Measurements from ENCODE around the gene NBPF3.
A peak's percentile ranks its signal among the peaks of the same experiment; 100 is the strongest.

The NBPF3 gene

DNA sequence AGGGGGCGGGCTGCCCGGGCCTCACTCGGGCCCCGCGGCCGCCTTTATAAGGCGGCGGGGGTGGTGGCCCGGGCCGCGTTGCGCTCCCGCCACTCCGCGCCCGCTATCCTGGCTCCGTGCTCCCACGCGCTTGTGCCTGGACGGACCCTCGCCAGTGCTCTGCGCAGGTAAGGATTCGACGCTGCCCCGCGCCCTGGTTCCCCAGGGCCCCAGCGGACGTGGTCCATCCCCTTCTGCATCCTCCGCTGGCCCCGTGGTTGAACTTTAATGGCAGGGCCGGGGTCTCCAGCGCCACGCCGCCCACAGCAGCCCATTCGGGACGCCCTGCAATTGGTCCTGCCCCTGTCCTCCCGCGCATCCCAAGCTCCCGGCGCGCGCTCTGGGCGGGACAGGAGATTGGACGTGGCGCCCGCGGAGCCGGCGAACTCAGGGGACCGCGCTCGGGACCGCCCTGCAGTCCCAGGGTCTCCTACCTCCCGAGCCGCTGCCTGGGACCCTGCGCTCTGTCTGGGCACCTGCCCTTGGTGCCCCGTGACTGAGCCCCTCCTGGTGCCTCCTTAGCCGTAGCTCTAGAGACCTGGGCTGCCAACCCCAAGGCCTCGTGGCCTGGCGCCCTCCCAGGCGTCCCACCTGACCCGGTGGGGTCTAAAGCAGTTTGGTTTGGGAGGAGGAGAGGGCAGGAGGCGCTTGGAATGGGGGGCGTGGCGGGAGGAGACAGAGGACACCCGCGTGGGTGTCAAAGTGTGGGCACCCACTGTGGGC, 69.6 kb downstream of the NBPF3 start, which contains the start of gene ALPL:
TSS of gene ALPL (plus strand) at position 73 of the 762 bp plus-strand sequence. CDS start 44,659 bp downstream, outside the sequence.
- TF ChIP-seq, protein P1, sequence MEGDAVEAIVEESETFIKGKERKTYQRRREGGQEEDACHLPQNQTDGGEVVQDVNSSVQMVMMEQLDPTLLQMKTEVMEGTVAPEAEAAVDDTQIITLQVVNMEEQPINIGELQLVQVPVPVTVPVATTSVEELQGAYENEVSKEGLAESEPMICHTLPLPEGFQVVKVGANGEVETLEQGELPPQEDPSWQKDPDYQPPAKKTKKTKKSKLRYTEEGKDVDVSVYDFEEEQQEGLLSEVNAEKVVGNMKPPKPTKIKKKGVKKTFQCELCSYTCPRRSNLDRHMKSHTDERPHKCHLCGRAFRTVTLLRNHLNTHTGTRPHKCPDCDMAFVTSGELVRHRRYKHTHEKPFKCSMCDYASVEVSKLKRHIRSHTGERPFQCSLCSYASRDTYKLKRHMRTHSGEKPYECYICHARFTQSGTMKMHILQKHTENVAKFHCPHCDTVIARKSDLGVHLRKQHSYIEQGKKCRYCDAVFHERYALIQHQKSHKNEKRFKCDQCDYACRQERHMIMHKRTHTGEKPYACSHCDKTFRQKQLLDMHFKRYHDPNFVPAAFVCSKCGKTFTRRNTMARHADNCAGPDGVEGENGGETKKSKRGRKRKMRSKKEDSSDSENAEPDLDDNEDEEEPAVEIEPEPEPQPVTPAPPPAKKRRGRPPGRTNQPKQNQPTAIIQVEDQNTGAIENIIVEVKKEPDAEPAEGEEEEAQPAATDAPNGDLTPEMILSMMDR (IDR thresholded peaks at IDR 0.05; ENCODE audit: extremely low read depth, missing control alignments), result no peak
- no peak for DNase-seq (ENCODE audit: low spot score)

DNA sequence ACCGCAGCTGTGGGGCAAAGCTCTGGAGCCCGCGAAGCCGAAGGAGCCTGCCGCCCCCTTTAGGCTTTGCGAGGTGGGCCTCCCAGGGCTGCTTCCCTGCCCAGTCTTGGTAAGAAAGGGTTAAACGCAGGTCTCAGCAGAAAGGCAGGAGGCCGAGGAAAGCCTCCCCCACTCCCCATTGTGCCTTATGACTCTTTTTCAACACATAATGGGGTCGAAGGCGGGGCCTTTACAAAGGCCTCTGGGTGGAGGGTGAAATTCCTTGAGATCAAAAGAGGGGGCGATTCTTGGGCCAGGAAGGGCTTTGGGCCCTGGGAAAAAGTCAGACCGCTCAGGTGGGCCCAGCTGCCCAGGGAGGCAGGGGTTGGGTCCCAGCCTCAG, 70.2 kb downstream of the NBPF3 start:
- no peak for DNase-seq (ENCODE audit: low spot score)
- TF ChIP-seq, protein P1 (IDR thresholded peaks at IDR 0.05; ENCODE audit: extremely low read depth, missing control alignments), result no peak

DNA sequence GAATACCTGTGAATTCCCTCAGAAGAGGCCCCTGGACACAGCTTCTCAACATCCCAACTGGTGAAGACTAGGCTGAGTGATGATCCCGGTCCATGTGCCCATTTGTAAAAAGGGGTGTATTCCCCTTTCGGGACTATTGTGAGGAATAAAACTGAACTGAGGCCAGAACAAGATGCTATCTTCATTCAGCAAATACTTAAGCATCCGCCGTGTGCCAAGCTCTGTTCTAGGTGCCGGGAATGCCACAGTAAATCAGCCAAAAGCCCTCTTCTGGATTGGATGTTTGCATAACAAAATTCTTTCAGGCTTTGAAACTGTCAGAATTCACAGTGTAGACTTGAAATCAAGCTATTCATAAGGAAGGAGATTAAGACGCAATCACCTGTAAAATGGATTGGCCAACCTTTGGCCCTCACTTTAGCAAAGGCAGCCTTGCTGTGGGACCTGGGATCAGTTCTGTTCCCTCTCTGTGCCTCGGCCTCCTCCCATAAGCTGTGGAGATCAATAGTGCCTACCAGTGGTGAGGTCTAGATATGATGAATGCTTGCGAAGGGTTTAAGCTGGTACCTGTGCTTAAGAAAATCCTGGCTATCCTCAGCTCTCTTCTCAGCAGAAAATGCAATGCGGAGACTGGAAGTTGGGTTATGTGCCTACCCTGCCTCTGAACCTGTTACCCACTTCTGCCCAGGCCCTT, 71.1 kb downstream of the NBPF3 start:
- TF ChIP-seq, protein P1 (IDR thresholded peaks at IDR 0.05; ENCODE audit: extremely low read depth, missing control alignments), result no peak
- DNase-seq (ENCODE audit: low spot score), result no peak

DNA sequence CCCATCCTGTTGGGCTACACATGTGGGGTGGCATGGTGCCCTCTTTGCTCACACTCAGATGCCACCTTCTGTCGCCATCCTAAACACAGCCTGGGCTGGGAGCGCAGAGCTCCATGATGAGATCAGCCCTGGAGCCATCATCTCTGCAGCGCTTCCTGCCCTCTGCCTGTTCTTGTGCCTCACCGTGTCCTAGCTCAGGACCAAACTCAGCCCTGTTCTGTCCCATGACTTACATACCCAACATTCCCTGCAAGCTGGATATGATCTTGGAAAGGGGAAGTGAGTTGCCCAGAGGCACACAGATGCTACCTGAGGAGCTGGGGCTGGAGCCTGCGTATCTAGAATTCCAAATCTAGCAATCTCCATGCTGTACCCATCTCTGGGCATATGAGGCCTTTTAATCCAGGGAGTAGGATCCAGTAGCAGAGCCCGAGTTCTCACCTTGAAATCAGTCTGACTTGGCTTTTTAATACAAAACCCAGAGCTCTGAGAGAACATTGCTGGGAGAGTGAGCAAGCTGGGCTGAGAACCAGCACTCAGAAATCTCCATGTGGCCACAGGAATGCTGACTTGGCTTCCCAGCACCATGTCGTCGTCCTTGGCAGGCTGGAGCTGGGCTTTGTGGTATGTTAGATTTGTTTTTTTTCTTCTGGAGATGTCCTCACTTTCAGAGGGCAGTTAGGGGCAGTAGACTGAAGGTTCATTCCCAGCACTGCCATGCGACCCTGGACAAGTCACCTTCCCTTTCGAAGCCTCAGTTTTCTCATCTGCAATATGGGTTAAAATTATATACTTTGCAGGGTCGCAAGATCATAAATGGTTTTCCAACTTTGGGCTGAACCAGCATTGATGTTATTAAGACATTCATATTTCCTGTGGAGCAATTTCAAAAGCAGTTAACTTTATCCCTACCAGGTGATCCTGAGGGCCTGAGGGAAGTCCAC, 71.9 kb downstream of the NBPF3 start:
- TF ChIP-seq, protein P1 (IDR thresholded peaks at IDR 0.05; ENCODE audit: extremely low read depth, missing control alignments), result no peak
- no peak for DNase-seq (ENCODE audit: low spot score)

DNA sequence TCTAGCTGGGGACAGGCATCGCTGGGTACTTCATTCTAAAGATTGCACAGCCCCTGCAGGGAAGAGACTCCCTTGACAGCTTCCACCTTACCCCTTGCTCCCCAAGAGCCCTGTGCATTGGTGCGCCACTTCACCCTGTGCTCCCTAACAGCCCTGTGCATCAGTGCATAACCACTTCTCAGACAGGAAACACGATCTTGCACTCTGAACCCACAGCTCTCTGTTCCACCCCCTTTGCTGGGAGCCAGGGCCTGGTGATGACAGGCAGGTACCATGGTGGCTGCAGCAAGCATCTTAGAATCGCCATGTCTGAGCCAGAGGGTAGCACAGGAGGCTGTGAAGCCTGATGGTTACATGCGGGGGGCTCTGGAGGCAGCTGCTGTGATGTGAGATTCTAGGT, 74.3 kb downstream of the NBPF3 start:
- peak; percentile 76 for DNase-seq (ENCODE audit: low spot score)
- TF ChIP-seq, protein P1 (IDR thresholded peaks at IDR 0.05; ENCODE audit: extremely low read depth, missing control alignments), result no peak

DNA sequence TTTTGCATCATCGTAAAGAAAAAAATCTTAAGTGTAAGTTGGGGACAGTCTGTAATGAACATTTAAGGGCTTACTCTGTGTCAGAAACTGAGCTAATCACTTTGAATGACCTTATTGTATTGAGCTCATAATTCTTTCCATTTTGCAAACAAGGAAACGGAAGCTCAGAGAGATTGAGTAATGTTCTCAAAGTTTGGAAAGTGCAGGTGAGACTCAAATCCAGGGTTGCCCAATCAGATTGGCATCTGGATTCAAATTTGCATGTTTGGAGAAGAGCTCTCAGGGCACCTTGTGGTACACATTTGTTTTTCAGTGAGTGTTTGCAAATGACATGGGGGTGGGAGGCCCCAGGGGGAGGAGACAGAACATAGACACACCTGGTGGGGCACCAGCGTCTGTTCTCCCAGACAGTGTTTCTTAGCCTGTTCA, 77.2 kb downstream of the NBPF3 start:
- TF ChIP-seq, protein P1 (IDR thresholded peaks at IDR 0.05; ENCODE audit: extremely low read depth, missing control alignments), result no peak
- no peak for DNase-seq (ENCODE audit: low spot score)

All from GM20000 (cell line).